ENCODE data around the gene DOCK8.

The DOCK8 gene

DNA sequence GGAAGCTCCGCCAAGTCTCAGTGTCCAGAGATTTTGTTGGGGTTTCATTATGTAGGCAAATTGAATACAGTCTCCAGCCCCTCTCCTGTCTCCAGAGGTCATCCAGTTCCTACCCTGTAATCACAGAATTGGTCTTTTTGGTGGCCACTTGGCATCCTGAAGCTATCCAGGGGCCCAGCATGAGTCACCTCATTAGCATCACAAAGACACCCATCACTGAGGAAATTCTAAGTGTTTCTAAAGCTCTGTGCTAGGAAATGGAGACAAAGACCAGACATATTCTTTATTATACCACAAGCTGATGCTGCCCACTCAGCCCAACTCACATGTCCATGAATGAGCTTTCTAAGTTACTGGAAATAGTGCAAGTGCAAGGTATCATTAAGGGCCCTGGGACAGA lies 229.9 kb downstream of the DOCK8 start:
- peaks cover 79% of the 10 kb centered on the region for H3K36me3 Mint-ChIP-seq (ENCODE audit: low read depth)
- H3K9me3 Mint-ChIP-seq, result no peaks in the 10 kb centered on the region
- H3K4me1 Mint-ChIP-seq (ENCODE audit: low read depth), result peaks cover 37% of the 10 kb centered on the region
- H3K27ac Mint-ChIP-seq, result peak overlapping the region; percentile 32
- H3K4me3 Mint-ChIP-seq, result no peak overlapping the region
- no peaks in the 10 kb centered on the region for H3K27me3 Mint-ChIP-seq (ENCODE audit: low read depth)

- H3K36me3 Mint-ChIP-seq (ENCODE audit: low read depth), result peaks cover 77% of the 10 kb centered on the region
- no peaks in the 10 kb centered on the region for H3K27me3 Mint-ChIP-seq (ENCODE audit: low read depth)
- peak overlapping the region; percentile 3 for H3K27ac Mint-ChIP-seq
- no peaks in the 10 kb centered on the region for H3K9me3 Mint-ChIP-seq
- H3K4me1 Mint-ChIP-seq (ENCODE audit: low read depth), result peaks cover 38% of the 10 kb centered on the region
- no peak overlapping the region for H3K4me3 Mint-ChIP-seq
These were observed 230.4 kb downstream of the DOCK8 start for GRCh38 chr9:445033-445432.

GRCh38 chr9:446074-446699 lies 231.5 kb downstream of the DOCK8 start:
- peak overlapping the region; percentile 73 for H3K27ac Mint-ChIP-seq
- no peak overlapping the region for H3K4me3 Mint-ChIP-seq
- peaks cover 73% of the 10 kb centered on the region for H3K36me3 Mint-ChIP-seq (ENCODE audit: low read depth)
- peaks cover 36% of the 10 kb centered on the region for H3K4me1 Mint-ChIP-seq (ENCODE audit: low read depth)
- H3K9me3 Mint-ChIP-seq, result no peaks in the 10 kb centered on the region
- H3K27me3 Mint-ChIP-seq (ENCODE audit: low read depth), result no peaks in the 10 kb centered on the region

- Mint-ChIP-seq H3K27me3 (ENCODE audit: low read depth) (no peaks in the 10 kb centered on the region), H3K9me3 (no peaks in the 10 kb centered on the region), H3K27ac (peak overlapping the region; percentile 86), H3K36me3 (ENCODE audit: low read depth) (peaks cover 66% of the 10 kb centered on the region), H3K4me1 (ENCODE audit: low read depth) (peaks cover 36% of the 10 kb centered on the region), H3K4me3 (peak overlapping the region; percentile 9)
These were observed 232.8 kb downstream of the DOCK8 start for GRCh38 chr9:447230-448025.

DNA sequence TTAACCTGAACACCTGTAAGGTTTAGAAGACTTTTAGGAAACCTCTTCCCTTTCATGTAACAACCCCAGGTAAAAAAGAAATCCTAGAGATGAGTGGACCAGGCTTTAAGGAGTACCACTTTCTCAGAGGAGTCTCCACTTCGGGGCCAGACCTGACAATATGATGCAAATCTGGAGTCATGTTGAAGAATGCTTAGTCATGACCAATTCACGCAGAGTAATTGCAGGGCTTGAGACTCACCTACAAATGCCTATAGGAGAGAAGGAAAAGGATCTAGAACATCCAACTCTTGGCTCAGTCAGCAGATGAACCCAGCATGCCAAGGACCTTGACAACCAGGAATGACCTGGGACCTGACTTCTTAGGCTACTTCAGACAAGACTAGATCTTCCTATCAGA lies 235.4 kb downstream of the DOCK8 start:
- Mint-ChIP-seq H3K36me3 (ENCODE audit: low read depth) (peaks cover 52% of the 10 kb centered on the region), H3K4me3 (no peak overlapping the region), H3K27ac (peak overlapping the region; percentile 9)

DNA sequence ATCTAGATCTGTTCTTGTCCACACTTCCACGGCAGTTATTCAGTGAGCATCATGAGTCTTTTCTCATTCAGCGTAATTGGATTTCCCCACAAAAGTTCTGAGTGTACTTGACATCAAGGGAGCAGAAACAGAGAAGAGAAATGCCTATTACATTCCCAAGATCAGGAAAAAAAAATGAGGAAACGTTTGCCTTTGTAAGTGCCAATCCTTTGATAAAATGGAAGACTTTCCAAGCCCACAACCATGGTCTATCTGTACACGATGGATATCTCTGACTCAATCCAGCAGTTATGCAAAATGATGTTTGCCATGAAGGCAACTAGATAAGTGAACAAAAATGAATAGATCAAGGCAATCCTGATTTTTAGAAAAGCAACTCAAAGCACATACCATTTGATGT lies 235.9 kb downstream of the DOCK8 start:
- Mint-ChIP-seq H3K9me3 (no peaks in the 10 kb centered on the region), H3K27me3 (ENCODE audit: low read depth) (no peaks in the 10 kb centered on the region), H3K4me1 (ENCODE audit: low read depth) (peaks cover 27% of the 10 kb centered on the region), H3K4me3 (no peak overlapping the region), H3K36me3 (ENCODE audit: low read depth) (peaks cover 47% of the 10 kb centered on the region), H3K27ac (no peak overlapping the region)

More for the DNA sequence above, 235.4 kb downstream of the DOCK8 start:
- Mint-ChIP-seq H3K4me1 (ENCODE audit: low read depth) (peaks cover 32% of the 10 kb centered on the region), H3K9me3 (no peaks in the 10 kb centered on the region), H3K27me3 (ENCODE audit: low read depth) (no peaks in the 10 kb centered on the region)

- peaks cover 47% of the 10 kb centered on the region for H3K36me3 Mint-ChIP-seq (ENCODE audit: low read depth)
- peaks cover 15% of the 10 kb centered on the region for H3K4me1 Mint-ChIP-seq (ENCODE audit: low read depth)
- H3K4me3 Mint-ChIP-seq, result no peak overlapping the region
- no peak overlapping the region for H3K27ac Mint-ChIP-seq
- no peaks in the 10 kb centered on the region for H3K9me3 Mint-ChIP-seq
- H3K27me3 Mint-ChIP-seq (ENCODE audit: low read depth), result no peaks in the 10 kb centered on the region
These were observed 239.2 kb downstream of the DOCK8 start for GRCh38 chr9:453832-454231.

DNA sequence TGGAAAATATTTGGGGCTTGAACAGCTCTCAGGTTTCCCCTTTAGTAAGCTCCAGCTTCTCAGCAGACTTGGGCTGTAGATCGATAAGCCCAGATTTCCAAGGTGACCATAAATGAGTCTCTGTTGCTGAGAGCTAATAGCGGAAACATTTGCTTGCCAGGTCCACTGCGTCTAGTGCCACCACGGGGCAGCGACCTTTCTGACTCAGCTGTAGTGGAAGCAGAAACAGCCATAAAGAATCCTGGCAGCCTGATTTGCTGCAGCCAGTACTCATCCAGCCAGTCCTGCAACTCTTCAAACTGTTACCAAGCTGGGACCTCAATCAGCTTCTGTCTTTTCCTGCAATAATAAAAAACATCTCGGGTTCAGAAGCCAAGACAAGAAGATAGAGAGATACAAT lies 241.7 kb downstream of the DOCK8 start:
- Mint-ChIP-seq H3K27me3 (ENCODE audit: low read depth) (no peaks in the 10 kb centered on the region), H3K4me1 (ENCODE audit: low read depth) (peaks cover 26% of the 10 kb centered on the region), H3K36me3 (ENCODE audit: low read depth) (peaks cover 41% of the 10 kb centered on the region)

DNA sequence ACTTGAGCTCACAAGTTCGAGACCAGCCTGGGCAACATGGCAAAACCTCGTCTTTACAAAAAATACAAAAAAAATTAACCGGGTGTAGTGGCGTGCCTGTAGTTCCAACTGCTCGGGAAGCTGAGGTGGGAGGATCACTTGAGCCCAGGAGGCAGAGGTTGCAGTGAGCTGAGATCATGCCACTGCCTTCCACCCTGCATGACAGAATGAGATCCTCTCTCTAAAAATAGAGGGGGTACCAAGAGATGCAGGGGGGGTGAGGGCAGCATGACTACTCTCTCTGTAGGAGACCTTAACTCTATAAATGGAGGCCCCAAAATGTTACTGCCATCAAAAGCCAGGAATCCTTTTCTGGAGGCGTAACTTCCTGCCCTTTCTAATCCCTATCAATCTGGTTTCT lies 243.9 kb downstream of the DOCK8 start:
- H3K4me1 Mint-ChIP-seq (ENCODE audit: low read depth), result peaks cover 36% of the 10 kb centered on the region
- H3K27ac Mint-ChIP-seq, result no peak overlapping the region
- H3K27me3 Mint-ChIP-seq (ENCODE audit: low read depth), result no peaks in the 10 kb centered on the region
- H3K36me3 Mint-ChIP-seq (ENCODE audit: low read depth), result peaks cover 51% of the 10 kb centered on the region
- no peaks in the 10 kb centered on the region for H3K9me3 Mint-ChIP-seq
- no peak overlapping the region for H3K4me3 Mint-ChIP-seq

More for the DNA sequence above, 241.7 kb downstream of the DOCK8 start:
- no peak overlapping the region for H3K4me3 Mint-ChIP-seq
- H3K9me3 Mint-ChIP-seq, result no peaks in the 10 kb centered on the region
- H3K27ac Mint-ChIP-seq, result no peak overlapping the region

GRCh38 chr9:459491-460444 lies 245.1 kb downstream of the DOCK8 start:
- H3K4me1 Mint-ChIP-seq (ENCODE audit: low read depth), result peaks cover 36% of the 10 kb centered on the region
- no peaks in the 10 kb centered on the region for H3K27me3 Mint-ChIP-seq (ENCODE audit: low read depth)
- peak overlapping the region; percentile 83 for H3K27ac Mint-ChIP-seq
- peaks cover 56% of the 10 kb centered on the region for H3K36me3 Mint-ChIP-seq (ENCODE audit: low read depth)
- no peaks in the 10 kb centered on the region for H3K9me3 Mint-ChIP-seq
- H3K4me3 Mint-ChIP-seq, result peak overlapping the region; percentile 49

DNA sequence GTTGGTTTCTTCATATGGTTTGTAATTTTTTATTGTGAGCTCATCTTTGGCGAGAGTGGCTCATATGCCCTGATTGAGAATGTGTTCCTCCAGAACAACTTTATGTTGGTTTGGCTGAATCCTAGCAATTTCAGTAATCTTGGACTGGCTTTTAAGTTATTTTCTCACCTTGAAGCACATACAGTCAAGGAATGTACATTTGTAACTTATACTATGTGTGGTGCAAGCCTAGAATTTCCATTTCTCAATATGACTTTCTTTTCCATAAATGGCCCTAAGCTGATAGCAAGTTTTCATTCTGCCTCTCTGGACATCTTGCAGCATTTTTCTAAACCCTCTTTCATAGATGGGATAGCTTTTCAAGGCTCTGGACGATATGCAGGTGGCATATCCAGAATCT lies 247.5 kb downstream of the DOCK8 start:
- Mint-ChIP-seq H3K4me1 (ENCODE audit: low read depth) (peaks cover 37% of the 10 kb centered on the region), H3K27ac (no peak overlapping the region), H3K27me3 (ENCODE audit: low read depth) (no peaks in the 10 kb centered on the region), H3K9me3 (no peaks in the 10 kb centered on the region), H3K4me3 (no peak overlapping the region), H3K36me3 (ENCODE audit: low read depth) (peaks cover 57% of the 10 kb centered on the region)

GRCh38 chr9:462606-463005 lies 247.9 kb downstream of the DOCK8 start:
- no peaks in the 10 kb centered on the region for H3K27me3 Mint-ChIP-seq (ENCODE audit: low read depth)
- peak overlapping the region; percentile 24 for H3K27ac Mint-ChIP-seq
- H3K4me3 Mint-ChIP-seq, result no peak overlapping the region
- H3K4me1 Mint-ChIP-seq (ENCODE audit: low read depth), result peaks cover 37% of the 10 kb centered on the region
- H3K9me3 Mint-ChIP-seq, result no peaks in the 10 kb centered on the region
- H3K36me3 Mint-ChIP-seq (ENCODE audit: low read depth), result peaks cover 53% of the 10 kb centered on the region

- H3K9me3 Mint-ChIP-seq, result no peaks in the 10 kb centered on the region
- H3K36me3 Mint-ChIP-seq (ENCODE audit: low read depth), result peaks cover 47% of the 10 kb centered on the region
- no peaks in the 10 kb centered on the region for H3K27me3 Mint-ChIP-seq (ENCODE audit: low read depth)
- peaks cover 31% of the 10 kb centered on the region for H3K4me1 Mint-ChIP-seq (ENCODE audit: low read depth)
- no peak overlapping the region for H3K4me3 Mint-ChIP-seq
- H3K27ac Mint-ChIP-seq, result no peak overlapping the region
These were observed 248.9 kb downstream of the DOCK8 start for GRCh38 chr9:463455-464171.

DNA sequence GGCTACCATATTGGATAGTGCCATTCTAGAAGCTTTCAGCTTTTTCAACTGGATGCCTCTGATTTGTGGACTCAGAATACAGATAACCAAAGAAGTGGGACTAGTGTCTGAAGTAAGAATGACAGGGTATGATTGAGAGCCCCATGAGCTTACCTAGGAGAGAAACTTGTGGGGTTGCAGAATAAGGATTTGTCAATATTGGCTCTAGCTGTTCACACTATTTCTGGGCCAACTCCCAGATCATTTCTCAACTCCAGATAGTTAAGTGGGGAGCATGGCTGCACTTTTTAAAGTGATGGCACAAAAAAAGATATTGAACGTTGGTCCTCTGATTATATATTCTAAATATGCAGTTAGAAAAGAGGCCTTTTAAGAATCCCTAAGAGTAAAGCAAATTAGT lies 252.1 kb downstream of the DOCK8 start:
- no peaks in the 10 kb centered on the region for H3K27me3 Mint-ChIP-seq (ENCODE audit: low read depth)
- H3K36me3 Mint-ChIP-seq (ENCODE audit: low read depth), result peaks cover 48% of the 10 kb centered on the region
- peaks cover 38% of the 10 kb centered on the region for H3K4me1 Mint-ChIP-seq (ENCODE audit: low read depth)
- no peaks in the 10 kb centered on the region for H3K9me3 Mint-ChIP-seq
- no peak overlapping the region for H3K27ac Mint-ChIP-seq
- H3K4me3 Mint-ChIP-seq, result no peak overlapping the region

Measured in T-helper 1 cell treated with Interleukin-12 subunit alpha and Interleukin-12 subunit beta and Interleukin-4 antibody, amounts not matched to agents 30 μg/mL and 1 μg/mL, for 36 hours (primary cell).